ENCODE measurements around the gene MKRN2.
"Not testable (repeated sequence)": the region's sequence is repeated elsewhere in the genome, so short reads cannot be mapped to it uniquely, and the experiment has no call there.

The MKRN2 gene

DNA sequence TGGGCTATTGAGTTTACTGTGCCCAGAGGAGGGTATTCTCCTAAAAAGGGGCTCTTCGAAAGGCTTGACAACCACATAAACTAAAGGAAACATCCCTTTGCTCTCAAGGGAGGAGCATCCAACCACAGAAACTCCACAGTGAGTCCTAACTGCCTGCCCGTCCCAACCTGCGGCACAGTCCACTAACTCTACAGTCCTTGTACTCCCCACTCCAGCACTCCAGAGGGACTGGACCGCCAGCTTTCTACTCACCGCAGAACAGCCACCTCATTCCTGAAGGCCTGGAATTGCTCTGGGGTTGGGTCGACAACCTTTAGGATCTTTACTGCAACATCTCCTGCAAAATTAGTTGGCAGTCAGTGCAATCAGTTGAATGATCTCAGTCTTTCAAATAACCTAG, 34.6 kb downstream of the MKRN2 start:
- no peak for FAIRE-seq

GRCh38 chr3:12591997-12592715, 35.3 kb downstream of the MKRN2 start:
- FAIRE-seq = no peak

GRCh38 chr3:12593473-12593872, 36.6 kb downstream of the MKRN2 start:
- no peak for FAIRE-seq

GRCh38 chr3:12598890-12599289, 42.0 kb downstream of the MKRN2 start:
- FAIRE-seq = no peak

DNA sequence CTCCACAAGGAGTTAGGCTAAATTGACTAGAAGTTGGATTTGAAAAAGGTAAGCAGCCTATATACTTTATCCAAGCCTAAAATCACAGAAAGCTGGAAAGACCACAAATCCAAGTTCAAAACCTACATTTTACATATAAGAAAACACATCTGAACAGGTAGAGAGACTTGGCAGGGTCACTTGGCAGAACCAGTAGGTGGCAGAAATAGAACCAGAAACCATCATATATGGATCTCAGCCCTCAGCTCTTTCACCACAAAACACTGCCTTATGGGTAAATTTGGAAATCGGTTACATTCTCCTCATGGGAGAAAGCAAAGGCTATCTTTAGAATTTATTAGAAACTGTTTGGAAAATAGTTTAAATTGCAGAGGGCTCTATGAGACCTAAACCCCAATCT, 44.2 kb downstream of the MKRN2 start:
- no peak for FAIRE-seq

GRCh38 chr3:12603969-12604368, 47.1 kb downstream of the MKRN2 start:
- FAIRE-seq = no peak

DNA sequence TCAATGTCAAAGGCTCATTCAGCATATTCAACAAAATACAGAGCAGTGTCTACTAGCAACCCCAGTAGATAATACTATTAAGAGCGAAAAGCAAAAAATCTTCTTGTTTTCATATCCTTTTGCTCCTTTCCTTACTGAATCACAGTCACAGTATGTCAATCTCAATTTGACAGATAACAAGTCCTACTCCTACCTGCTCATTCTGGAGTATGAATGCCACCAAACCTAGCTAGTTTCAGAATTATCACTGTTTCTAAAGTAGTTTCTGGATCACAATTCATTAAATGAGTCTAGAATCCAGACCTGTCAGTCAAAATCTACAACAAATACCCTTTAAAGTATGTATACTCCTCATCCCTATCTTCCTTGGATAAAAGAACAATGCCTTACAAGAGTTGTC, 51.5 kb downstream of the MKRN2 start:
- FAIRE-seq = no peak

GRCh38 chr3:12611117-12611516, 54.2 kb downstream of the MKRN2 start:
- no peak for FAIRE-seq

DNA sequence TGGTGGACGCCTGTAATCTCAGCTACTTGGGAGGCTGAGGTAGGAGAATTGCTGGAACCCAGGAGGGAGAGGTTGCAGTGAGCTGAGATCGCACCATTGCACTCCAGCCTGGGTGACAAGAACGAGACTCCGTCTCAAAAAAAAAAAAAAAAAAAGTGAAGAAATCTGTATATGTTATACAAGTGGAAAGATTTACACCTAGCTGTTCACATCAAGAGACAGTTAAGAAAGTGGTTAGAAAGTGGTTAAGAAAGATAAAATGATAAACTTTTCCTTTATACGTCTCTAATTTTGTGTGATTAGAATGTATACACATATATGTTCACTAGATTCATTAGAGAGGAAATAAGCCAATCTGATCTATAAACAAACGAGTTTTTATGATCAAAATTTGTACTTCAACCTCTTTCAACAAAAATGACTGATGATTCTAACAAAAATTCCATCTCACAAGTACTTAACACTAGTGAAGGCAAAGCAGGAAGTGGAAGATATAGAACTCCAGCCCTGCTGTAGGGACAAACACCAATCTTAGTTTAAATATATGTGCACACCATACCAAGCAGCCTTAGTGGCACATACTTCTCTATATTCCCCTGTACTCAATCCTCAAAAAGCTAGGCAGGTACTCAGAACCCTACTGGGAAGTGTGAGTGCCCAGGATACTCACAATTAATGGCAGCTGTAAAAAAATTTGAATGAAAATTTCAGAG, 55.8 kb downstream of the MKRN2 start:
- no peak for FAIRE-seq

GRCh38 chr3:12613250-12613649, 56.4 kb downstream of the MKRN2 start:
- FAIRE-seq = no peak

GRCh38 chr3:12615266-12615665, 58.4 kb downstream of the MKRN2 start:
- no peak for FAIRE-seq

DNA sequence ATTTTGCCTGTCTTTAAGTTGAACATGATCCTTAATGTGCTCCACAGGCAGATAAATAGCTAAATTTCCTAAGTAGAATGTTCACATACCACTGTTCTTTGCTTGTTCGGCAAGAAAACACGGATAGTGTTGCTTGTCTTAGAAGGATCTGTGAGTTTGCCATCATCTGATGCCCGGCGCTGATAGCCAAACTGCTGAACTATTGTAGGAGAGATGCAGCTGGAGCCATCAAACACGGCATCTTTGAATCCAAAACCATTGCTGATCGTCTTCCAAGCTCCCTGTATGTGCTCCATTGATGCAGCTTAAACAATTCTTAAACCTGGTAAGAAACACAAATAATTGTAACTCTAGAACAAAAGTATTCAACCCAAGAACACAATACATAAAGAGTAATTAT, 61.5 kb downstream of the MKRN2 start:
- FAIRE-seq = no peak

- no peak for FAIRE-seq
These were observed 63.4 kb downstream of the MKRN2 start for GRCh38 chr3:12620305-12620704.

DNA sequence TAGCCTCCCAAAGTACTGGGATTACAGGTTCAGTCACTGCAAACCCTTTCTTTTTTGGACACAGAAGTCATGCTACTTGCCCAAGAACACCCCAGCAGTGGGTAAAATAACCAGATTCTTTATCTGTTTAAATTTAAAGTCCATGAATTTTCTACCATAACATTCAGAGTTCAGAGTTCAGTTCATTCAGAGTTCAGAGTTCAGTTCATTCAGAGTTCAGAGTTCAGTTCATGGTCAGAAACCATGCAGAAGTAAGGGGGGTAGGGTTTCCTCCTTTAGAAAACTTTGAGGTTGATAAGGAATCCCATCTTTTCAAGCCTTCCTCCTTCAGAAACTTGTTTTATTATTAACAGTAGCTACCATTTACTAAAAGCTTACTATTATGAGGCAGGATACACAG, 63.8 kb downstream of the MKRN2 start:
- no peak for FAIRE-seq

DNA sequence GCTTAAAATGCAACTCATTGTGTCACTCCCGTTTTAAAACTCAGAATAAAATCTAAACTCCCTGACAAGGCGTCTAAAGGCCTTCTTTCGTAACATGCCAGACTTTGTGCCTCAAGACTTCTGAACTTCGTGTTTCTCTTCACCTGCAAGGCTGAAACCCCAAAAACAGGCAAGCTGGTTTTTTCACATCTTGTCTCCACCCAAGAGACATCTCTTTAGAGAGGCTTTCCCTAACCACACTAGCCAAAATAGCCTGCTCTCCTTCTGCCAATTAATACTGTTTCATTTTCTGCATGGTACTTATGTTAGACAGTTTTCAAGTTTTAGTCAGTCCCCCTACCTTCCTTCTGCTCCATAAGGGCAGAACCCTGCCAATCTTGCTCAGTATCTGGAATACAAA, 65.4 kb downstream of the MKRN2 start:
- no peak for FAIRE-seq

GRCh38 chr3:12624056-12624455, 67.2 kb downstream of the MKRN2 start:
- FAIRE-seq = no peak

- not testable (repeated sequence) for FAIRE-seq
These were observed 68.1 kb downstream of the MKRN2 start for GRCh38 chr3:12624964-12625363.

DNA sequence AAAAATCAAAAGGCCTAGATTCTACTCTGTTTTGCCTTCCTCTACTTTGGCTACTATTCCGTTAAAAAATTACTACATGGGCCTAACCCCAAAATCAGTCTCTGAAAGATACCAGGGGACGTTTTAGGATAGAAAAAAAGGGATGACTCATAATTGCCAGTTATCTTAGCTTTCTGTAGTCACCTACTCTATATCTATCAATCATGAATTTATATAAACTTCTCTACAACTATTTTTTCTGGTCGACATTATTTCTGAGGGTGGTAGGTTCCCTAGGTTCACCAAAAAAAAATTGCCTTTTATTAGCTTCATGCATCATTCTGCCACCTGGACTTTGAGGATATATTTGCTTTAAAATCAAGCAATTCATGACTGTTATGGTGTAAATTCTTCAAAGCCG, 70.5 kb downstream of the MKRN2 start:
- FAIRE-seq = no peak

GRCh38 chr3:12628813-12629212, 71.9 kb downstream of the MKRN2 start:
- no peak for FAIRE-seq

- no peak for FAIRE-seq
These were observed 72.7 kb downstream of the MKRN2 start for GRCh38 chr3:12629560-12629959.

DNA sequence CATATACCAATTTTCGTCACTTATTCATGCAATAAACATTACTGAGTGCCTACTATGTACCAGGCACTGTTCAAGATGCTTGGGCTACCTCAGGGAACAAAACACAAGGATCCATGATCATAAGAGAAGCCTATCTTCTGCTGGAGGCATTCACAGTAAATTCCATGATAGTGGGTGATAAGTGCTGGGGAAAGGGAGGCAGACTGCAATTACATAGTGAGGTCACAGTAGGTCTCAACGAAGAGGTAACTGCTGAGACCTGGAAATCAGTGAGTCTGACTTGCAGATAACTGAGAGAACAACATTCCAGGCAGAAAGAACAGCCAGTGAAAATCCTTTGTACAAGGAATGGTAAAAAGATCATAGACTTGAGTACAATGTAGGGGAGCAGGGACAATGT, 73.4 kb downstream of the MKRN2 start:
- FAIRE-seq = no peak

- FAIRE-seq = not testable (repeated sequence)
These were observed 74.0 kb downstream of the MKRN2 start for GRCh38 chr3:12630843-12631242.

DNA sequence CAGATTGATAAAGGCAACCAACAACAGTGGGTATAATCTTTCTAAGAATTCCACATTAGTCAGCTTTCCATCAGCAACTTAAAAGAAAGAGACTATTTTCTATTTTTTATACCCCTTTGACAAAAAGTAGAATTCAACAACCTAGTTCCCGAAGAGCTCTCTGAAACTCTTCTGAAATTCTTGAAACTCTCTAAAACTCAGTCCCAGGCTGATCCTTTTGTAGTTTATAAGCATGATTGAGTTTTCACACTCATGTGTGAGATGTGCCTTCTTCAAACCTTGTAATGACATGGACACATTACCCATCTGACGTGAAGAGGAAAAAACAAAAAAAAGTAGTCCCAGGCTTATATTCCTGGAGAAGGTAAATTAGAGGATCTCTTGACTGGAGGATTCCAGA, 75.6 kb downstream of the MKRN2 start:
- FAIRE-seq = no peak

DNA sequence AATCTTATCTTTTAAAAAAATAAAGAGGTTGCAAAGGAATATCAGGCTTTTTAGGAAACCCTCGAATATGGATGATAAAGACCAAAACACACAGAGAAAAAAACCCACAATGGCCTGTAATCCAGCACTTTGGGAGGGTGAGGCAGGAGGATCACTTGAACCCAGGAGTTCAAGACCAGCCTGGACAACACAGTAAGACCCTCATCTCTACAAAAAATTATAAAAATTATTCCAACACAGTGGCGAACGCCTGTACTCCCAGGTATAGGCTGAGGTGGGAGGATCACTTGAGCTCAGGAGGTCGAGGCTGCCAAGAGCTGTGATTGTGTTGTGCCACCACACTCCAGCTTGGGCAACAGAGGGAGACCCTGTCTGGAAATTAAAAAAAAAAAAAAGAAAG, 76.2 kb downstream of the MKRN2 start:
- FAIRE-seq = no peak

Data from endometrium (tissue), 2 donors.